Measurements from ENCODE around the gene PYCR2.
"Not testable (repeated sequence)": the region's sequence is repeated elsewhere in the genome, so short reads cannot be mapped to it uniquely, and the experiment has no call there.

Gene PYCR2

DNA sequence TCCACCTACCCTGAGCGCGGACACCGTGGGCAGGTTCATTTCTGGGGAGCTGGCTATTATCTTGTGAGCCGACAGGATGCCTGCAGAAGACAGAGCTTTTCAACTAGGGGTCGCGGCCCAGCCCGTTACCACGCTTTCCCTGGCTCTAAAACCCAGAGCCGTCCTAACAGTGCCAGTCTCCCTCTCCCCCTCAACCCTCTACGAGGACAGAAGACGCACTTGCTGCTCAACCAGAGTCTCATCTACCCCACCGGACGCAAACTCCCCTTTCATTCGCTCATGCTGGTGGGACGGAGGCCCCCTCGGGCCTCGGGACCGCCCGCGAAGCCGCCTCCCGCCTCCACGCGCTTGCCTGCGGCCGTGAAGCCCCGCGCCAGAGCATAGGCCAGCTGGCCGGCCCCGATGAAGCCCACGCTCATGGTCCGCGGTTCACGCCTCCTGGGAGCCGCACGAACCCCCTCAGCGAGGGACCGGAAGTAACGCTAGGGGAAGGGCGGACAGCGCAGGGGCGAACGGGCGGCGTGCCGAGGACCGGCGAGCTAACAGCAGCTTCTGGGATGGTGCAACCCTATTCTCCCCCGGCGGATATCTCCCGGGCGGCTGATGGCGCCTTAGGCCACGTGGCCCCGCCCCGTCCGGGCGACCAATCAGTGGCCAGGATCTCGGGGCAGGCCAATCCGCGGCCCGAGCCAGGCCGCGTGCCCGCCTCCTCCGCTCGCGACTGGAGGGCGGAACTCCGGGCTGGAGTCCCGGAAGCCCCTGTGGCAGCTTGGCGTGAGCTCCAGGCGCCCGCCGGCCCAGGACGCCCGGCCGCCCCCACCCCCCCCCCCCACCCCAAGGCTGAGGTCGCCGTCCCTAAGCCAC is at the start of gene PYCR2:
Gene PYCR2, minus strand, starts transcription at position 559 of the 864 bp plus-strand sequence. Its CDS starts 140 bp downstream, at position 419.
- peak; percentile 52 for FAIRE-seq

DNA sequence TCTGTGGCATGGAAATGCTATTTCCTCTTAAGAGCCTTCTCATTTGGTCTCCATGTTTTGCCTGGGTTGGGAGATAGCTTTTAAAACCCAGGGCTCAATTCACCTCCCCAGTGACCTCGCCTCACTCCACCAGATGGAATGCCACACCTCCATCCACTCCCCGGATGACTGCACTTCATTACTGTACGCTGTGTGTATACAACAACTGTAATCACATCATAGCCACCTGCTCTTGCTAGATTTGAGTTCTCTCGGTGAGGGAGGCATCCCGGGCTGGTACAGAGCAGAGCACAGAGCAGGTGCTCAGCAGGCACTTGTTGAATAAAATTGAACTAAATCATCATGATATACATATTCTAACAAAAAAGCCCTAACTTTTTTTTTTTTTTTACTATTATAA is 49.1 kb upstream of the PYCR2 start:
- no peak for FAIRE-seq
- no peak for DNase-seq (ENCODE audit: low spot score)

More for the DNA sequence above, at the start of gene PYCR2:
- DNase-seq (ENCODE audit: low spot score), result peak; percentile 94

DNA sequence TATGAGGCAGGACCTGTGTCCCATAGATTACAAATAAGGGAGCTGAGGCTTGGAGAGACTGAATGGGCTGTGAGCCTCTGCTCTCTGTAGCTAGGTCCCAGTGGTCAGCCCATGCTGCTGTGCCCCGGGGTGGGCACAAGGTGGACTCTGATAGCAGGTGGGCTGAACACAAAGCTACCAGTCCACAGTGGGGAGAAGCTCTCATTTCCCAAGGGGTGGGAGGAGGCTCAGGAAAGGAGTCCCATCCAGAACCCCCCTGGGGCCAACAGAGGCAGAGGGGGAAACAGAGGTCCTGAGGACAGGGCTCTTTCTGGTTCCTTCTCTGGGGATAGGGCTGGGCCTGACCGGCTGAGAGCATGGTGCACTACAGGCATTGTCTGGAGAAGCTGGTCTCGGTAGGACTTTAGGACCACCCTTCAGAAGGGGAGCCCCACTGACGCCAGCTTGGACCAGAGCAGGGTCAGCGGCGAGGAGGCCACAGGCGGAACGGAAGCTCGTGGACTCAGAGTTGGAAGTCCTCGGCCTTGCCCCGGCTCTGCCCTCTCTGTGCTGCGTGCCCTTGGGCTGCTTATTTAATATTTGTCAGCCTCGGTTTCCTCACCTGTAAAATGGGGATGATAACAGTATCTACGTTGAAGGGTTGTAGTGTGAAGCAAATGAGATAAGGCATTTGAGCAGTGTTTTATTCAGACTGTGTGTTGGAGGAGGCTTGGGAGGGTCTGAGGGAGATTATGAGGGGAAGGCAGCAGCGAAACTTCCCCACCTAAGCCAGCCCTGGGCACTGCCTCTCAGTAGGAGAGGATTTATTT is 48.5 kb upstream of the PYCR2 start:
- FAIRE-seq (no peak), DNase-seq (ENCODE audit: low spot score) (no peak)

DNA sequence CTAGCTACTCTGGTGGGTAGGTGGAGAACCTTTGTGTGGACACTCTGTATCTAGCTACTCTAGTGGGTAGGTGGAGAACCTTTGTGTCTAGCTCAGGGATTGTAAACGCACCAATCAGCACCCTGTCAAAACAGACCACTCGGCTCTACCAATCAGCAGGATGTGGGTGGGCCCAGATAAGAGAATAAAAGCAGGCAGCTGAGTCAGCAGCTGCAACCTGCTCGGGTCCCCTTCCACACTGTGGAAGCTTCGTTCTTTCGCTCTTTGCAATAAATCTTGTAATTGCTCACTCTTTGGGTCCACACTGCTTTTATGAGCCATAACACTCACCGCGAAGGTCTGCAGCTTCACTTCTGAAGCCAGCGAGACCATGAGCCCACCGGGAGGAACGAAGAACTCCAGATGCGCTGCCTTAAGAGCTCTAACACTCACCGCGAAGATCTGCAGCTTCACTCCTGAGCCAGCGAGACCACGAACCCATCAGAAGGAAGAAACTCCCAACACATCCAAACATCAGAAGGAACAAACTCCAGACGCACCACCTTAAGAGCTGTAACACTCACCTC is 46.6 kb upstream of the PYCR2 start:
- not testable (repeated sequence) for FAIRE-seq; DNase-seq (ENCODE audit: low spot score)

DNA sequence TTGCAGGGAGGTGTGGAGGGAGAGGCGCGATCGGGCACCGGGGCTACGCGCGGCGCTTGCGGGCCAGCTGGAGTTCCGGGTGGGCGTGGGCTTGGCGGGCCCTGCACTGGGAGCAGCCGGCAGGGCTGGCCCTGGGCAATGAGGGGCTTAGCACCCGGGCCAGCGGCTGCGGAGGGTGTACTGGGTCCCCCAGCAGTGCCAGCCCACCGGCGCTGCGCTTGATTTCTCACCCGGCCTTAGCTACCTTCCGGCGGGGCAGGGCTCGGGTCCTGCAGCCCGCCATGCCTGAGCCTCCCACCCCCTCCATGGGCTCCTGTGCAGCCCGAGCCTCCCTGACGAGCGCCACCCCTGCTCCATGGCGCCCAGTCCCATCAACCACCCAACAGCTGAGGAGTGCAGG is 45.7 kb upstream of the PYCR2 start:
- not testable (repeated sequence) for FAIRE-seq; DNase-seq (ENCODE audit: low spot score)

DNA sequence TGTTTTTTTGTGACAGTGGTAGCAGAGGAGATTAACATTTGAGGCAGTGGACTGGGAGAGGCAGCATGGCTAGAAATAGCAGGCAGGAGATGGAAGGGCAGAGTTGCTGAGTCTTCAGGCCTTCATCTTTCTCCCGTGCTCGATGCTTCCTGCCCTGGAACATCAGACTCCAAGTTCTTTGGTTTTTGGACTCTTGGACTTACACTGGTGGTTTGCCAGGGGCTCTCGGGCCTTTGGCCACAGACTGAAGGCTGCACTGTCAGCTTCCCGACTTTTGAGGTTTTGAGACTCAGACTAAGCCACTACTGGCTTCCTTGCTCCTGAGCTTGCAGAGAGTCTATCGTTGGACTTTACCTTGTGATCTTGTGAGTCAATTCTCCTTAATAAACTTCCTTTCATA is 41.2 kb upstream of the PYCR2 start:
- DNase-seq (ENCODE audit: low spot score) (no peak), FAIRE-seq (no peak)

DNA sequence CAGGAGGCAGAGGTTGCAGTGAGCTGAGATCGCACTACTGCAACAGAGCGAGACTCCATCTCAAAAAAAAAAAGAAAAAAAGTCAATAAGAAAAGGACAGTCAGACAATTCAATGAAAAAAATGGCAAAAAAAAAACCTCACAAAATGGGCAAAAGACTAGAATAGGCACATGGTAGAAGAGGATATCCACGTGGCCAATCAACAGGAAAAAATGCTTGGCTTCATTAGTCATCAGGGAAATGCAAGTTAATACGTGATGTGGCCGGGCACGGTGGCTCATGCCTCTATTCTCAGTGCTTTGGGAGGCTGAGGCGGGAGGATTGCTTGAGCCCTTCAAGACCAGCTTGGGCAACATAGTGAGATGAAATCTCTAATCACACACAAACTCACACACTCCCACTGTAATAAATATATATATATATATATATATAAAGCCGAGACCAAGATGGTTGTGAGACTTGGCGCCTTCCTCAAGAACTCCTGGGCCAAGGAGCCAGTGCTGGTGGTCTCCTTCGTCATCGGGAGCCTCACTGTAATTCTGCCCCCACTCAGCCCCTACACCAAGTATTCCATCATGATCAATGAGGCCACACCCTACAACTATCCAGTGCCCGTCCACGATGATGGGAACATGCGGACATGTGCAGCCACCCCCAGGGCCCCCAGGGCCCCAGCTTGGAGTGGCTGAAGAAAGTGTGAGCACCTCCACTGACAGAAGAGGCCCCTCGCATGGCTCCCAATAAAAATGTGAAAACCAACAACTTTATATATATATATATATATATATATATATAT is 39.9 kb upstream of the PYCR2 start:
- DNase-seq (ENCODE audit: low spot score) (peak; percentile 29), FAIRE-seq (no peak)

DNA sequence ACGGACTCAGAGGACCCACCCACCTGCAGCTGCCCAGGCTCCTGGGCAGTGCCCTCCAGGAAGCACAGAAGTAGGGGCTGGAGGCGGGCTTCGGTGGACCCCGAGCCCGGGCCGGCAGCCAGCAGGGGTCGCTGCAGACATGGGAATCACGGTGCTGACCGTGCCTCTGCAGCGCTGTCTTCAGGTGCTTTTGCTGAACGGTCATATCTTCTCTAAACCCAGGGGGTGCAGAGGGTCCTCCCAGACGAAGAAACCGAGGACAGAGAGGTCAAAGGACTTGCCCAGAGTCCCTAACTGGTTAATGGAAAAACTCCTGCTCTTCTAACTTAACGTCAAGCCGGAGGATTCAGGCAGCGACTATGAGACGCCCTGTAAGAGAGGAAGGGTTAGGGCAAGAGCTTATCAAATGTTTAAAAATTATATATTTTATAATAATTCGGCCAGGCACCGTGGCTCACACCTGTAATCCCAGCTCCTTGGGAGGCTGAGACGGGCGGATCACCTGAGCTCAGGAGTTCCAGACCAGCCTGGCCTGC is 38.5 kb upstream of the PYCR2 start:
- no peak for DNase-seq (ENCODE audit: low spot score)

DNA sequence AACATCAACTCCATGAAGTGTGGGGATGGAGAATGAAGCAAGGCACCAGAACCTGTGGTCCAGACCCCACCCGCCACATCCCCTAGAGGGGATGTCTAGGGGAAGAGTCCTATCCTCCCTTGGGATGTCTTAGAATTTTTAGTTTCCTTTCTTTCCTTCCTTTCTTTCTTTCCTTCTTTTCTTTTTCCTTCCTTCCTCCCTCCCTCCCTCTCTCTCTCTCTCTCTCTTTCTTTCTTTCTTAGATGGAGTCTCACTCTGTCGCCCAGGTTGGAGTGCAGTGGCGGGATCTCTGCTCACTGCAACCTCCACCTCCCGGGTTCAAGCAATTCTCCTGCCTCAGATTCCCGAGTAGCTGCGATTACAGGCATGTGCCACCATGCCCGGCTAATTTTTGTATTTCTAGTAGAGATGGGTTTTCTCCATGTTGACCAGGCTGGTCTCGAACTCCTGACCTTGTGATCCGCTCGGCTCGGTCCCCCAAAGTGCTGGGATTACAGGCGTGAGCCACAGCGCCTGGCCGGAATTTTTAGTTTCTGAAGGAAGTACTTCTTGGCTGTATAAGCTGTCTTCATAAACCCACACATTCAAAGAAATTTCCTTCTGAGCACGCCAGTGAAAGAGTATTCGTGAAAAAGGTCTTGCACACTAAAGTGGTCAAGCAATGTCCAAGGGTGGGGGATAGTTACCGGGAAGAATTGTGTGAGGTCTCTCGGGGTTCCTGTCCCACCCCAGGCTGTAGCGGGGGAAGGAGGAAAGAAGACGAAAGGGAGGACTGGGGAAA is 37.8 kb upstream of the PYCR2 start:
- no peak for DNase-seq (ENCODE audit: low spot score)
- FAIRE-seq, result no peak

More for the DNA sequence above, 38.5 kb upstream of the PYCR2 start:
- FAIRE-seq, result no peak

DNA sequence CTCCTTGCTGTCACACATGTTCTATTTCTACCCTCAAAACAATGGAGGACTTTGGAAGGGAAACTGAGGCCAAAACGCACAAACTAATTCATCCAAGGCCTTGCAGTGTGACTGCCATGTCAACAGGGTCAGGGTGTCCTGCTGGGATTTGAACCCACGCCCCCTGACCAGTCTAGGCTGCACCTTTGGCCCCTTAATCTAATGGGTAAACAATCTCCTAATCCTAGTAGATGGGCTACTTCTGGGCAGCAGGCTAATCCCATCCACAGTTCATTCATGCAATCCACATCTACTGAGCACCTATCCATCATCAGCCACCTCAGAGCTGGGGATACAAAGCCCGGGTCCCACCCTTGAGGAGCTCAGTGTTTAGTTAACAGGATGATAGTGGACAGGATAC is 34.0 kb upstream of the PYCR2 start:
- FAIRE-seq, result no peak
- no peak for DNase-seq (ENCODE audit: low spot score)

DNA sequence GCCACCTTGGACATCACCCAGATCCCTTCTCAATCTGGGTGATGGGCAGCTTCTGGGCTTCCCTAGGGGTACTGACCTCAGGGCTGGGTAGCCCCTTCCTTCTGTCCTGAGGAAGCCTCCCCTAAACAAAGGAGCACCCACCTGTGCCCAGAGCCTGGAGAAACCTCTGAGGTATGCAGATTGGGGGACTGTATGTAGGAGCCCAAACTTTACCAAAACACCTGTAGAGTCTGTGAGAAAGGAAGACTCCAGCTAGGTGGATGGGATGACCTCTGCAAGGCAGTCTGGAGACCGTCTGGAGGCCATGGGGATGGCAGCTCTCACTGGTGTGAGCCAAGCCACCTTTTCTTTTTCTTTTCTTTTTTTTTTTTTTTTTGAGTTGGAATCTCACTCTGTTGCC is 30.7 kb upstream of the PYCR2 start:
- no peak for DNase-seq (ENCODE audit: low spot score)
- no peak for FAIRE-seq

DNA sequence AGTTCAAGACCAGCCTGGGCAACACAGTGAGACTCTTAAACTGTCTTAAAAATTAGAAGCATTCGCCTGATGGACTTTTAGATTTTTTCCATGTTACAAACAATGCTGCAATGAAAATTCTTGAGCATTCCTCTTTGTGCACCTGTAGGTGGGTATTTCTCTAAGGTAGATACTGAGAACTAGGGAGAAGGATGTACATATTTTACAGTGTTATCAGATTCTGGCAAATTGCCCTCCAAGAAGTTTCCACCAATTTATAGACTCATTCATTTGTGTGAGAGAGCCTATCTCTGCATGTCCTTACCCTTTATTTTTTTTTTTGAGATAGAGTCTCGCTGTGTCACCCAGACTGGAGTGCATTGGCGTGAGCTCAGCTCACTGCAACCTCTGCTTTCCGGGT is 29.3 kb upstream of the PYCR2 start:
- no peak for DNase-seq (ENCODE audit: low spot score)
- FAIRE-seq, result no peak

DNA sequence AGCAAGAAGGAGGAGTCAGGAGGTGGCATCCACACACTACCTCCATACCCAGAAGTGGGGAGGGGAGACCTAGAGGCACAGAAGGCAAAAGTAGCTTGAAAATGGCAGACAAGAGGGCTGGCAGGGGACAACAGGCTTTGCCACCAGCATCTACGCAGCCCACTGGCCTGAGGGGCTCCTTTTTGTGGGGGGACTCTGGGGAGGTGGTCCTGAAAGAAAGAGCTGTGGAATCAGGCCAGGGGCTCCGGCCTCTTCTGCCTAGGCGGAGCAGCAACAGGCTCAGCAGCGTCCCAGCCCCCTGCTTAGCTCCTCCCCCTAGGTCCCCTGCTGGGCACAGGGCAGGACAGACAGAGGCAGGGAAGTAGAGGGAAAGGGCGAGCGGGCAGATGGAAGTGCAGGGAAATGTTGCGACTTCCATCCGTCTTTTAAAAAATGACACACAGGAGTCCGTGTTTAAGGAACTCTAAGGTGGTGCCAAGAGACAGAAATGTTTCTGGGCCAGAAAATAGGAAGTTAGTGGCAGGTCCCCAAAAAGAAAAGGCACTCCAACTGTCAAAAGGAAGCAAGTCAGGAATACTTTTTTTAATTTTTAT is 27.0 kb upstream of the PYCR2 start:
- FAIRE-seq (no peak), DNase-seq (ENCODE audit: low spot score) (no peak)

DNA sequence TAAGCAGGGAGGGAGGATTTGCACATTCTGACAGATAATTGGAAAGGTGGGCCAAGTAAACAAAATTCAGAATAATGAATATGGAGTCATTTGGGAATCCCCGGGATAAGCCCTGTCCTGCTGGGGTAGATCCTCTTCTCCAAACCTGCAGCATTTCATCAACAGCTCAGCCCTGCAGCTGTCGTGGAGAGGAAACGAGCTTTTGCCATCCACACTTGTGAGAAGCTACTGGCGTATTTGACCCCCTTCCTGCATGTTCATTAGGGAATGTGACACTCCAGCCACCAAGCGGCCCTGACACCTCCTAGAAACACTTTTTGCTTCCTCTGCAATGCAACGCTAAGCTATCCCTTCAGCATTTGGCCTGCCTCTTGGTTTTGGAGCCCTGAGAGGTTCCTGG is 25.0 kb upstream of the PYCR2 start:
- DNase-seq (ENCODE audit: low spot score) (no peak), FAIRE-seq (no peak)

DNA sequence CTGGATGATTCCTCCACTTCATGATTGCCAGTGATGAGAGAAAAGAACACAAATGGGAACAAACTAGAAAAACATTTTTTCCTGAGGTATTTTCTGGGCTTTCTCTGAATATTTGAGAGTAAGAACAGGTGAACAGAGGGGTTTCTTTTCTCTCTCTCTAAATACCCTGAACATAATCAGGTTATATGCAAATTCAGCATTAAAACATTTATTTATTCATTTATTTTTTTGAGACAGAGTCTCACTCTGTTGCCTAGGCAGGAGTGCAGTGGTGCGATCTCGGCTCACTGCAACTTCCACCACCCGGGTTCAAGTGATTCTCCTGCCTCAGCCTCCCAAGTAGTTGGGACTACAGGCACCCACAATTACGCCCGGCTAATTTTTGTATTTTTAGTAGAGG is 22.8 kb upstream of the PYCR2 start:
- no peak for DNase-seq (ENCODE audit: low spot score)
- FAIRE-seq, result no peak

DNA sequence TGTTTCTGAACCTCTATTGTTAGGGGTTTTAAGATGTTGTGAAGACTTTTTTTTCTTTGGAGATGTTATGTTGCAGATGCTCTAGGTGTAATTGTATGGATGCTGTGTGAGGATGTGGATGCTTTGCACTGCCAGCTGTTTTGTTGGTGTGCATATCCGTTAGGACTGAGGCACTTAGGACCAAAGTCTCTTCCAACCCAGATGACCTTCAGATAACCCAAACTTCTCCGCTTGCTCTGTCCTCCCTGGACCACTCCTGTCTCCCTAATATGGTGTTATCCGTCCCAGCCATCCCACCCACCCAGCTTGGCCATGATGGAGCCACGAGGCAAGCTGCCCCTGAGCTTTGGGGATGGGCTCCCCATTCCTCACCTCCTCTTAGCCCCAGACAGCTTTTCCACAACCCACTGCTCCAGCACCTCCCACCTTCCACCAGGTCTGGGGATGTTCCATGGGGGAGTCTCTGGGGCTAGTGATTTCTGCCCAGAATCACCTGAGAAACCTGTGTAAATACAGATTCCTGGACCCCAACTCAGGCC is 22.1 kb upstream of the PYCR2 start:
- DNase-seq (ENCODE audit: low spot score) (no peak), FAIRE-seq (no peak)

DNA sequence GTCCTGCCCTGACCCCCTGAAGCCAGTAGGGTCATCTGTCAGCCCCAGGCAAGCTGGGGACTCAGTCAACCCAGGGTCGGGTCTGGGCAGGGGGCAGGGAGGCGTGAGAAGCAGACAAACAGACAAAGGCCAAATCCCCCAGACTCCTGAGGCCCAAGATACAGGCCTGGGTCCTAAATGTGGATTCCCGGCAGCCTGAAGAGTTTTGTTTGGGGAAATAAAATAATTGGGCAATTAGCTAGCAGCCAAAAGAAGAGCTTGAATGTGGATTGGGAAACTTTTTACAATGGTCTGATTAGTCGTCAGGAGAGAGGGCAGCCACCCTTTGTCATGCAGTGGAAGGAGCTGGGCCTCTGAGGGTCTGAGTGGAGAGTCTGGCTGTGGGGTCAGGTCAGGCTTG is 21.5 kb upstream of the PYCR2 start:
- DNase-seq (ENCODE audit: low spot score) (no peak), FAIRE-seq (no peak)

DNA sequence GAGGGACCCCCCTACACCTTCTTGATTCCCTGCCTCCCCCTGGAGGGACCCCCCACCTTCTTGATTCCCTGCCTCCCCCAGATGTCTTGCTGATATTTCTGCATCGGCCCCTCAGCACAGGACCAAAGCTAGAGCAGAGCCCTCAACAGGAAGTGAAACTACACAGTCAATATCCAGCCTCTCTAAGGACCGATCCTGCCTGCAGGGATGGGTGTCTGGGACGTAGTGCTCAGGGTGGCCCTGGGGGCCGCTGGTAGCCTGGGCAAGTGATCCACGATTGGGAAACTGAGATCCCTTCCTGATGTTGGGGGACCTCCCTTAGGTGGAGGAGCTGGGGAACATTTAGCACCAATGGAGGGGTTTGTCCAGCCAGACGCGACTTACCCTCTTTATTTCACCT is 20.9 kb upstream of the PYCR2 start:
- DNase-seq (ENCODE audit: low spot score) (no peak), FAIRE-seq (no peak)

DNA sequence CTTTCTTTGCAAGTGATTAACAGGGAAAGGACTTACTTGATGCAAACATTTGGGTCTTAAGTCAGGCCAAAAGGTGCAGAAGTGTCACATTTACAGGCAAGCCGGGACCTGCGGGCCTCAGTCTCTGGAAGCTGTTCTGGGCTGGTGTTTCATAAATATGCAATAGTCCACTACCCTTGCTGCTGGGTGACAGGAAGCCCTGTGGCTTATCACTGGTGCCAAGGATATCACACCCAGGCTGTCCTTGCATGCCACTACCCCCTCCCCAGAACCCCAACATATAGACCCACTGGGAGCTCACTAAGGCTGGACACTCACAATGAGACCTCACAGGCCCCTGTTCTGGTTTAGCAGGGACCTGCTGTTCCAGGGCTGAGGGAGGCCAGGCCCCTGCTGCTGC is 20.3 kb upstream of the PYCR2 start:
- no peak for DNase-seq (ENCODE audit: low spot score)
- no peak for FAIRE-seq

DNA sequence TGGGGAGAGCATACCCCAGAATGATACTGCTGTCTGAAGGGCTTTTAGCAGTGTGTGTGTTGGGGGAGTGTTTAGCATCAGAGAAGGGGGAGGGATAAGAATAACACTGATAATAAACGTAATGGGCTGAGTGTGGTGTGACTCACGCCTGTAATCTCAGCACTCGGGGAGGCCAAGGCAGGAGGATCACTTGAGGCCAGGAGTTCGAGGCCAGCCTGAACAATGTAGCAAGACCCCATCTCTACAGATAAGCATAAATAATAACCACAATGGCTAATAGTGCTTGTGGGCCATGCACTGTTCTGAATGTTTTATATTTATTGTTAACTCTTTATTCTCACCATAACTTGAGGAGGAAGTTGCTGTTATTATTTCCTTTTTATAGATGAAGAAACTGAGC is 19.5 kb upstream of the PYCR2 start:
- no peak for FAIRE-seq
- no peak for DNase-seq (ENCODE audit: low spot score)
